Upper lobe of left lung (tissue), 4 donors: Measurements from ENCODE around the gene DYNC1I2.

Source experiments
- POLR2A ChIP-seq, 4 donors: fragments of 450-650 bp; IDR thresholded peaks; one replicate each; pipeline ENCODE4 v1.5.1; 2016 to 2017; ENCODE audit warnings: antibody characterized with exemption in 4 of 4, mild to moderate bottlenecking in 2 of 4
- POLR2AphosphoS5 ChIP-seq, 2 donors: sonication (generic); formaldehyde crosslinking; IDR thresholded peaks; one replicate each; pipeline ENCODE4 v1.5.1; 2017; ENCODE audit warnings: antibody characterized with exemption in 2 of 2

- TF ChIP-seq POLR2A (IDR thresholded peaks at IDR 0.05) (no peak), POLR2AphosphoS5 (IDR thresholded peaks at IDR 0.05) (no peak)
These were observed 34.9 kb upstream of the DYNC1I2 start for GRCh38 chr2:171652416-171652785.
